Loucy (cell line): ENCODE measurements around the gene ELP2.
"Not testable (repeated sequence)": the region's sequence is repeated elsewhere in the genome, so short reads cannot be mapped to it uniquely, and the experiment has no call there.

Source experiments
- H2AFZ ChIP-seq: fragments of 200-600 bp; sonication (generic); 2 replicates; pipeline ENCODE4 v1.6.0; 2016; ENCODE audit warnings: antibody characterized with exemption, mild to moderate bottlenecking, low read length, moderate library complexity
- H3F3A ChIP-seq: fragments of 200-600 bp; 2 replicates; pipeline ENCODE4 v1.6.0; 2016; ENCODE audit warnings: antibody characterized with exemption, low read depth, mild to moderate bottlenecking
- H3K27me3 ChIP-seq: fragments of 200-600 bp; sonication (generic); 2 replicates; pipeline ENCODE4 v1.6.1; 2014; ENCODE audit warnings: low read length, mild to moderate bottlenecking; ENCODE audit not compliant: insufficient read depth, poor library complexity, severe bottlenecking
- H3K36me3 ChIP-seq: fragments of 200-600 bp; sonication (generic); 2 replicates; pipeline ENCODE4 v1.6.1; 2016; ENCODE audit warnings: low read length; ENCODE audit not compliant: insufficient read depth
- H3K4me1 ChIP-seq: fragments of 200-600 bp; sonication (generic); 2 replicates; pipeline ENCODE4 v1.5.1; 2014; ENCODE audit warnings: low read length, mild to moderate bottlenecking; ENCODE audit not compliant: insufficient read depth, poor library complexity, severe bottlenecking
- H3K4me2 ChIP-seq: fragments of 200-600 bp; sonication (generic); 2 replicates; pipeline ENCODE4 v1.6.0; 2014; ENCODE audit warnings: antibody characterized with exemption, low read length, low read depth, mild to moderate bottlenecking; ENCODE audit not compliant: poor library complexity, severe bottlenecking
- H3K4me3 ChIP-seq: fragments of 200-600 bp; sonication (generic); 2 replicates; pipeline ENCODE4 v1.5.1; 2014; ENCODE audit warnings: low read length, mild to moderate bottlenecking, mixed read lengths; ENCODE audit not compliant: poor library complexity, severe bottlenecking
- H3K79me2 ChIP-seq: fragments of 200-600 bp; sonication (generic); 2 replicates; pipeline ENCODE4 v1.6.1; 2014; ENCODE audit warnings: low read length; ENCODE audit not compliant: insufficient read depth
- H3K9ac ChIP-seq: fragments of 200-600 bp; sonication (generic); 2 replicates; pipeline ENCODE4 v1.6.0; 2014; ENCODE audit warnings: mild to moderate bottlenecking, low read depth, low read length, moderate library complexity; ENCODE audit not compliant: poor library complexity, severe bottlenecking
- H3K9me2 ChIP-seq: fragments of 200-600 bp; sonication (generic); replicated peaks from 2 replicates; pipeline ENCODE4 v1.6.1; 2016; ENCODE audit warnings: low read depth, low read length, mixed read lengths
- H3K9me3 ChIP-seq: fragments of 200-600 bp; sonication (generic); 2 replicates; pipeline ENCODE4 v1.6.1; 2014; ENCODE audit warnings: mild to moderate bottlenecking, antibody characterized with exemption, low read length, low read depth; ENCODE audit not compliant: insufficient read depth
- H4K20me1 ChIP-seq: fragments of 200-600 bp; sonication (generic); 2 replicates; pipeline ENCODE4 v1.6.0; 2014; ENCODE audit warnings: antibody characterized with exemption, low read length, mild to moderate bottlenecking; ENCODE audit not compliant: insufficient read depth, poor library complexity, severe bottlenecking
- EZH2phosphoT487 ChIP-seq: fragments of 200-600 bp; IDR thresholded peaks from 2 replicates; pipeline ENCODE4 v1.6.1; 2018; ENCODE audit warnings: antibody characterized with exemption, mild to moderate bottlenecking, moderate library complexity, borderline replicate concordance
- TF ChIP-seq, protein P1 (sequence below): fragments of 200-600 bp; sonication (generic); conservative IDR thresholded peaks from 2 replicates; pipeline ENCODE4 v1.5.1; 2014; ENCODE audit warnings: mild to moderate bottlenecking, antibody characterized with exemption, low read length

The ELP2 gene

DNA sequence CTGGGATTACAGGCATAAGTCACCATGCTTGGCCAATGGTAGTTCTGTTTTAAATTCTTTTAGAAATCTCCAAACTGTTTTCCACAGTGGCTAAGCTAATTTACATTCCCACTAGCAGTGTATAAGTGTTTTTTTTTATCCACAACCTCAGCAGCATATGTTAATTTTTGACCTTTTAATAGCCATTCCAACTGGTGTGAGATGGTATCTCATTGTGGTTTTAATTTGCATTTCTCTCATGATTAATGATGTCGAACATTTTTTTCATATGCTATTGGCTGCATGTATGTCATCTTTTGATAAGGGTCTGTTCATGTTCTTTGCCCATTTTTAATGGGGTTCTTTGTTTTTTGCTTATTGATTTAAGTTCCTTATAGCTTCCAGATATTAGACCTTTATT lies 77.6 kb downstream of the ELP2 start:
- H3K36me3 ChIP-seq: no peaks in the 10 kb centered on the region
- H3K9ac ChIP-seq: no peak overlapping the region
- no peaks in the 10 kb centered on the region for H3K9me3 ChIP-seq
- H3K27me3 ChIP-seq: no peaks in the 10 kb centered on the region
- H3K4me2 ChIP-seq: no peak overlapping the region
- H3K9me2 ChIP-seq: no peaks in the 10 kb centered on the region
- H4K20me1 ChIP-seq: no peaks in the 10 kb centered on the region
- H3K4me1 ChIP-seq: no peaks in the 10 kb centered on the region
- H3K4me3 ChIP-seq: no peak overlapping the region
- TF ChIP-seq EZH2phosphoT487: no peak
- TF ChIP-seq, protein P1, sequence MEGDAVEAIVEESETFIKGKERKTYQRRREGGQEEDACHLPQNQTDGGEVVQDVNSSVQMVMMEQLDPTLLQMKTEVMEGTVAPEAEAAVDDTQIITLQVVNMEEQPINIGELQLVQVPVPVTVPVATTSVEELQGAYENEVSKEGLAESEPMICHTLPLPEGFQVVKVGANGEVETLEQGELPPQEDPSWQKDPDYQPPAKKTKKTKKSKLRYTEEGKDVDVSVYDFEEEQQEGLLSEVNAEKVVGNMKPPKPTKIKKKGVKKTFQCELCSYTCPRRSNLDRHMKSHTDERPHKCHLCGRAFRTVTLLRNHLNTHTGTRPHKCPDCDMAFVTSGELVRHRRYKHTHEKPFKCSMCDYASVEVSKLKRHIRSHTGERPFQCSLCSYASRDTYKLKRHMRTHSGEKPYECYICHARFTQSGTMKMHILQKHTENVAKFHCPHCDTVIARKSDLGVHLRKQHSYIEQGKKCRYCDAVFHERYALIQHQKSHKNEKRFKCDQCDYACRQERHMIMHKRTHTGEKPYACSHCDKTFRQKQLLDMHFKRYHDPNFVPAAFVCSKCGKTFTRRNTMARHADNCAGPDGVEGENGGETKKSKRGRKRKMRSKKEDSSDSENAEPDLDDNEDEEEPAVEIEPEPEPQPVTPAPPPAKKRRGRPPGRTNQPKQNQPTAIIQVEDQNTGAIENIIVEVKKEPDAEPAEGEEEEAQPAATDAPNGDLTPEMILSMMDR: no peak
- no peak overlapping the region for H2AFZ ChIP-seq
- no peaks in the 10 kb centered on the region for H3K79me2 ChIP-seq
- H3F3A ChIP-seq: no peaks in the 10 kb centered on the region

DNA sequence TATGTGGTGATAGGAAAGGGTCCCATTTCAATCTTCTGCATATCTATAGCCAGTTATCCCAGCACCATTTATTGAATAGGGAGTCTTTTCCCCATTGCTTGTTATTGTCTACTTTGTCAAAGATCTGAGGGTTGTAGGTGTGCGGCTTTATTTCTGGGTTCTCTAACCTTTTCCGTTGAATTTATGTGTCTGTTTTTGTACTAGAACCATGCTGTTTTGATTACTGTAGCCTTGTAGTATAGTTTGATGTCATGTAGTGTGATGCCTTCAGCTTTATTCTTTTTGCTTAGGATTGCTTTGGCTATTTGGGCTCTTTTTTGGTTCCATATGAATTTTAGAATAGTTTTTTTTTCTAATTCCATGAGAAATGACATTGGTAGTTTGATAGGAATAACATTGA lies 78.3 kb downstream of the ELP2 start:
- not testable (repeated sequence) for H3K27me3 ChIP-seq, H3K79me2 ChIP-seq, H3K9ac ChIP-seq, H4K20me1 ChIP-seq, H3F3A ChIP-seq, H3K9me3 ChIP-seq, H3K36me3 ChIP-seq, H3K9me2 ChIP-seq, H3K4me3 ChIP-seq, H2AFZ ChIP-seq, H3K4me2 ChIP-seq, H3K4me1 ChIP-seq

DNA sequence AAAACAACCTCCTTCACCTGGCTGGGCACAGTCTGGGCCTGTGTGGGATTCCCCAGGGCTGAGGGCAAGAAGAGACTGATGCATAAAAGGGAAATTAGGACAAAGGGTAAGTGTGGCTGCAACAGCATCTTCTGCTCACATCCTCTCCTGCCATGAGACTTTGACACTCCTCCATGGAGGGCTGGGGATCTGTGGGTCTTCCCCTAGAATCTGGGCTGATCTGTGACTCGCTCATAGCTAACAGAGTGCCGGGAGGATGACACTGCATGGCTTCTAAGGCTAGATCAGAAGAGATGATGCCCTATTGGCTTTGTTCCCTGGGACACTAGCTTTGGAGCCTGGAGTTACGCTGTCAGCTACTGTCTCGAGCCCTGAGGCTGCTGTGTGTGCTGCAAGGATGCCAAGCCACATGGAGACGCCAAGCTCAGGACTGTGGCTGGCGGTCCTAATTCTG lies 81.9 kb downstream of the ELP2 start:
- Histone ChIP-seq H3K4me1 (no peaks in the 10 kb centered on the region), H3K27me3 (no peaks in the 10 kb centered on the region), H3K79me2 (no peaks in the 10 kb centered on the region), H3K9me3 (no peaks in the 10 kb centered on the region), H4K20me1 (no peaks in the 10 kb centered on the region), H3K4me2 (no peak overlapping the region), H3K4me3 (no peak overlapping the region), H3F3A (no peaks in the 10 kb centered on the region), H2AFZ (no peak overlapping the region), H3K9ac (no peak overlapping the region), H3K9me2 (no peaks in the 10 kb centered on the region), H3K36me3 (no peaks in the 10 kb centered on the region)
- TF ChIP-seq, protein P1: no peak
- TF ChIP-seq EZH2phosphoT487: no peak

DNA sequence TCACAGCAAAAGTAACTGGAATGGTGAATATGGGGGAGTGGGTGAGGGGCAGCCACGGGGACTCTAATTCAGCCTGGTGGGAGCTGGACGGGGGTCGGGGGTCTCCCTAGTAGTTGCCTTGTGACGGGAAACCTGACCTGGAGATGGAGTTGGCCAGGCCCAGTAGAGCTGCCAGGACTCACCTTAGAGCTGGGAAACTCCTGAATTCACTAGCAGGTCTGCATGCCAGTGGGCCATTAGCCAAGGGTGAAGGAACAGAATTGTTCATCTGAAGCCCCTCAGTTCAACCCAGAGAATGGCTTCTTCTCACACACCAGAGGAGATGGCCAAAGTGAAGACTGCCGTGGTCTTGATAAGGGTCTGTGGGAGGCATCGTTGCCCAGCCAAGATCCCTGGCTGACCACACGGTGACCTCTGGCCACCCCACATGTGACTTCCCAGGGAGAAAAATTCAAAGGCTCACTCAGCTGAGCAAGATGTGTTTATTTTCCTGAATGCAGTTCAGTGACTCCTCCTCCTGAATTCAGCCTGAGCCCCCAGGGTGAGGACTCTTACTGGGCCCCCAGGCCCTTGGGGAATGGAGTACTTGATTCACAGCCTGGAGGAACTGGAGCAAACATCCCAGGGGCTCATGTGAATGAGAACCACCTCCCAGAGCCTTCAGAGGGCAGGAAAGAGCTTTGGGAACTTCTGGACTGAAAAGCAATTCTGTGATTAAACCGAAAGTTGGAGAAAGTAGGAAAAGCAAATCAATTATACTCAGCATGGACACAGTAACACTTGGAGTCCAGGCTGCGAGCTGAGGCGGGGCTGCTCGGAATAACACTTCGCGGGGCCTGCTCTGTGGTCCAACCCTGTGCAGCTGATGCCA lies 82.8 kb downstream of the ELP2 start:
- Histone ChIP-seq H3K36me3 (no peaks in the 10 kb centered on the region), H3K9me3 (no peaks in the 10 kb centered on the region), H4K20me1 (no peaks in the 10 kb centered on the region), H3F3A (no peaks in the 10 kb centered on the region), H3K27me3 (no peaks in the 10 kb centered on the region), H3K4me2 (no peak overlapping the region), H3K4me1 (no peaks in the 10 kb centered on the region), H3K9ac (no peak overlapping the region), H2AFZ (no peak overlapping the region), H3K4me3 (no peak overlapping the region), H3K9me2 (no peaks in the 10 kb centered on the region), H3K79me2 (no peaks in the 10 kb centered on the region)
- TF ChIP-seq, protein P1: no peak
- no peak for TF ChIP-seq EZH2phosphoT487
